Muscle layer of colon (tissue), 2 donors: Measurements from ENCODE around the gene SRGAP3.

Experiments
- H3K27ac ChIP-seq: one replicate; pipeline ENCODE4 v1.7.0; 2013; ENCODE audit warnings: low read depth, mild to moderate bottlenecking, low read length, moderate library complexity
- H3K27me3 ChIP-seq, 2 donors: one replicate each; pipeline ENCODE4 v1.7.0; 2013; ENCODE audit warnings: low read length in 2 of 2, mild to moderate bottlenecking in 2 of 2; ENCODE audit not compliant: insufficient read depth in 2 of 2, control insufficient read depth in 1 of 2
- H3K36me3 ChIP-seq: one replicate; pipeline ENCODE4 v1.7.0; 2013; ENCODE audit warnings: mild to moderate bottlenecking, low read length; ENCODE audit not compliant: insufficient read depth
- H3K4me1 ChIP-seq: one replicate; pipeline ENCODE4 v1.7.0; 2013; ENCODE audit warnings: mild to moderate bottlenecking, low read length; ENCODE audit not compliant: insufficient read depth
- H3K4me3 ChIP-seq, 2 donors: one replicate each; pipeline ENCODE4 v1.7.0; 2013; ENCODE audit warnings: low read length in 2 of 2, low read depth in 1 of 2, mild to moderate bottlenecking in 1 of 2, moderate library complexity in 1 of 2
- H3K9ac ChIP-seq: one replicate; pipeline ENCODE4 v1.7.0; 2013; ENCODE audit warnings: low read length
- H3K9me3 ChIP-seq: one replicate; pipeline ENCODE4 v1.7.0; 2013; ENCODE audit warnings: mild to moderate bottlenecking, low read length
- donor health status: abdominal sarcoma.
- donor health status: Adenocarcinoma of cecum.

Gene SRGAP3

DNA sequence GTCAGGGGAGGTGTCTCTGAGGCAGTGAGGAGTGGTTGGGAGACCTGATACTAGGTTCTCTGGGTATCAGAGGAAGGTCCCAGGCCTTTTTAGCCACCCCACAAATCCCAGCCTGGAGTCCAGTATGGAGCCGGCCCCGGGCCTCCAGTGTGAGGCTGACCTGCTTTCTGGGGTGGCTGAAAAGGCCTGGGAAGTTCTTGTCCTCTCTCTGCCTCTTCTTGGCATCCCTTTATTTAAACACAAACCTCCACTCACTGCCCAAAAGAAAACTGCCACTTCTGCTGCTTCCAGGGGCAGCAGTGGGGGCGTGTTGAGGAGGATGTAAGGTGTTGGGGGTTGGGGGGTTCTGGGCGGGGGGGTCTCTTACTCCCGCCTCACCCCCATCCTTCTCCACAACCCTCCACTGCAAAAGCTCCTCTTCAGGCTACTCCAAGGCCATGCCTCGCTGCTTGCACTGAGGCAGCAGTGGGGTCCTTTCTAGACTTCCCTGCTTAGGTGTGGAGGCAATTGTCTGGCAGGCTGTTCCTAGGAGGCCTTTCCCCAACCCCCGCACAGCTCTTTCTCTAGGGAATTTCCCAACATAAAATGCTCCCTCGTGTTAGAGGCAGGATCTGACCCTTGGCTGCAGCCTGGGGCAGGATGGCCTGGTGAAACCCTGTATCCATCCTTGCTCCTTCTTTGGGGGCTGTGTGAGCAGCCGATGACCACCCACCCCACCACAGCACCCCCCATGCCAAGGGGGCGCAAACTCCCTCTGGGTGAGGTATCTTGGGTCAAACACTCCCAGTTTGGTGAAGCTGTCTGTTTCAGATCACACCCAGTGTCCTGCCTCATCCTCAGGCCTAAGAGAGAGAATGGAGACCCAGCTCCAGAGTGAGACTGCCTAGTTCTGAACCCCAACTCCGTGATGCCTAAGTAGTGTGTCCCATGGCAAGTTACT, 274.1 kb downstream of the SRGAP3 start:
- no peaks in the 10 kb centered on the region for H3K9me3 ChIP-seq
- no peaks in the 10 kb centered on the region for H3K4me1 ChIP-seq
- H3K27me3 ChIP-seq = peaks cover 0 to 7% of the 10 kb centered on the region in 2 donors
- H3K4me3 ChIP-seq = no peak overlapping the region
- no peak overlapping the region for H3K27ac ChIP-seq
- no peaks in the 10 kb centered on the region for H3K36me3 ChIP-seq
- no peak overlapping the region for H3K9ac ChIP-seq

DNA sequence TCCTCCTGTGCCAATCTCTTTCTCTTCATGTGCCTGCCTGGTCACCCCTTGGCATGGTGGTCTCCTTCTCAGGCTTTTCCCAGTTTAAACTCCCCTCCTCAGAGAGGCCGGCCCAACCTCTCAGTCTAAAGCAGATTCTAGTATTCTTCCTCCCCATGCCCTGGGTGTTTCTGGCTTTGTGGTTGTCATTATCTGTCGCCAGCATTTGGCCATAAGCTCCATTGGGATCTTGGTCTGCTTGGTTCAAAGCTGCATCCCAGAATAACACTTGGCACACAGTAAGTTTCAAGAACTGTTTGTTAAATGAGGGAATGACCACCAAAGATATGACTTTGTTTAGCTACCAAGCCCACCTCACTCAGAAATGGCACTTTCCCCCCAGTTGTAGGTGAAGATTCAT, 275.0 kb downstream of the SRGAP3 start:
- Histone ChIP-seq H3K27ac (no peak overlapping the region), H3K9me3 (no peaks in the 10 kb centered on the region), H3K4me1 (no peaks in the 10 kb centered on the region), H3K4me3 (no peak overlapping the region), H3K9ac (no peak overlapping the region), H3K27me3 (peaks cover 0 to 7% of the 10 kb centered on the region in 2 donors), H3K36me3 (no peaks in the 10 kb centered on the region)

DNA sequence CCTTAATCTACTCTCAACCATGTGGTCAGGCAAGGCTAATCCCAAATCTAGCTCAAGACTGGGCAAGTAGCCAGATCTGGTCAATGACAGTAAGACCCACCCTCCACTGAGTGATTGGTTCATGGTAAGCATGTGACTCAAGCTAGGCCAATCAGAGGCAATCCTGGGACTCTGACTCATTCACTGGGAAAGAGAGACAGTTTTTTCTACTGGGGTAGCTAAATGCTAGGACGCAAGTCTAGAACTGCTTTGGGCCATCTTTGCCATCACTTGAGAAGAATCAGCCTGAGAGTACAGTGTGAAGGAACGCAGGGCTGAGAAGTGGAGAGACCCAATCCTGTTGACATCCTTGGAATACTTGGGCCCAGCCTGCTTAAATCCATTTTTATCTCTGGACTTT, 276.8 kb downstream of the SRGAP3 start:
- H3K27me3 ChIP-seq = peaks cover 0 to 7% of the 10 kb centered on the region in 2 donors
- H3K9me3 ChIP-seq = no peaks in the 10 kb centered on the region
- no peak overlapping the region for H3K9ac ChIP-seq
- H3K4me1 ChIP-seq = no peaks in the 10 kb centered on the region
- no peak overlapping the region for H3K4me3 ChIP-seq
- no peak overlapping the region for H3K27ac ChIP-seq
- no peaks in the 10 kb centered on the region for H3K36me3 ChIP-seq

DNA sequence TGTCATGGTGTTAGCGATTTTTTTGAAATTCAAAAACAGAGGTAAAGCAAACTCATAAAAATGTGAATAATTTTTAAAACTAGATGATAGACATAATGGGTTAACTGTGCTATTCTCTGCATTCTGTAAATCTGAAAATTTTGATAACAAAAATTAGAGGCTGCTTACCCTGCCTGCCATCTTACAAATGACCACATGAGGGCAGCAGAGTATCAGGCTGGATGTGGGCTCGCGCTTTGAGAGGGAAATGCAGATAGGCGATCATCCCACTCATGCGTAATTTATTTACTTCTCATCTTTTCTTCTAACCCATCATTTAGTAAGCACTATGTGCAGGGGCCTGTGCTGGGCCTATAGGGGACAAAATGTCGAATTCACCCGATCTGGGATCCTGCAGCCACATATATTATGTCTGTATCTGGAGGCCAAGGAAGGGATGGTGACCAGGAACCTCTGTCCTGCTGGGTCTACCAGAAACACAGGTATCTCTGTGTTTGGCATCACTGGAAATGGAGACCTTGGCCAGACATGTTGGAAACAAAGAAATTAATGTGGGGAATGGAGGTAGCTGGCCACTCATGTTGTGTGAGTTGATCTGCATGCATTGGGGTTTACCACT, 278.4 kb downstream of the SRGAP3 start:
- H3K27me3 ChIP-seq = no peaks in the 10 kb centered on the region
- no peaks in the 10 kb centered on the region for H3K4me1 ChIP-seq
- H3K27ac ChIP-seq = no peak overlapping the region
- no peak overlapping the region for H3K9ac ChIP-seq
- no peaks in the 10 kb centered on the region for H3K36me3 ChIP-seq
- no peak overlapping the region for H3K4me3 ChIP-seq
- no peaks in the 10 kb centered on the region for H3K9me3 ChIP-seq

DNA sequence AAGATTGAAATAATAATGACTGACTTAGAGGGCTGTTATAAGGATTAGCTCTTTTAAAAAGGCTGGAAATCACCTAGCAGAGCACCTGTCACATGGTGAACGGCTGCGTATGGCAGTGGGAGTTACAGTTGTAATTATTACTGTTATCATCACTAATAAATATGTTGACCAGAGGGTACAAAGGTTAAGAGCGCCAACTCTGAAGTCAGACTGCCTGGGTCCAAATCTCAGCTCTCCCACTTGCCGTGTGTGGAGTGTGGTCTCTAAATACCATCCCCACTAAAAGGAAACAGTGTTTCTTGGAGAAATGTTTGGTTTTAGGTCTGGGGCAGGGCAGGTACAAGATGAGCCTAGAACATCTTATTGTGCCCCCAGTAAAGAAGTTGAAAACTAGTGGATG, 280.2 kb downstream of the SRGAP3 start:
- no peaks in the 10 kb centered on the region for H3K36me3 ChIP-seq
- H3K27me3 ChIP-seq = no peaks in the 10 kb centered on the region
- H3K9ac ChIP-seq = no peak overlapping the region
- no peaks in the 10 kb centered on the region for H3K4me1 ChIP-seq
- no peak overlapping the region for H3K4me3 ChIP-seq
- H3K27ac ChIP-seq = no peak overlapping the region
- H3K9me3 ChIP-seq = no peaks in the 10 kb centered on the region

DNA sequence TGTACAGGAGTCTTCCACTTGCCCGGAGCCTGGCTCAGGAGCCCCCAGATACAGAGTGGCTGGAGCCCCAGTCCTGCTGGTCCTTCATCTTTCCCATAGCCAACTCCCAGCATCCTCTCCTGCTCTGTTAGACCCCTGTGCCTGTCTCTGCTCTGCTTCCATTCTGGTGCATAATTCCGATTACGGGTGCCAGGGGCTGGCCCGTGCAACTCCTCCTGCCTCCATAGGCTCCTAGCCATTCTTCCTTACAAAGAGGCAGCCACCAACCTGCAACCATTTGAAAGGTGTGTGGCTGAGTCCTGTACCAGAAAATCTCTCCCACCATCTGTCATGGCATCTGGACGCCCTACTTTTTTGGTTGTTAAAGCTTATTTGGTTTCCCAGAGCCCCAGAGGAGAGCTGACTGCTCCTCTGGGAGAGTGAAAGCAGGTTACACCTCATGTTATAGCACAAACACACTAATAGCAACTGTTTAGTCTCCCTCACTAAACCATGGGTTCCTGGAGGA, 281.0 kb downstream of the SRGAP3 start:
- no peaks in the 10 kb centered on the region for H3K9me3 ChIP-seq

DNA sequence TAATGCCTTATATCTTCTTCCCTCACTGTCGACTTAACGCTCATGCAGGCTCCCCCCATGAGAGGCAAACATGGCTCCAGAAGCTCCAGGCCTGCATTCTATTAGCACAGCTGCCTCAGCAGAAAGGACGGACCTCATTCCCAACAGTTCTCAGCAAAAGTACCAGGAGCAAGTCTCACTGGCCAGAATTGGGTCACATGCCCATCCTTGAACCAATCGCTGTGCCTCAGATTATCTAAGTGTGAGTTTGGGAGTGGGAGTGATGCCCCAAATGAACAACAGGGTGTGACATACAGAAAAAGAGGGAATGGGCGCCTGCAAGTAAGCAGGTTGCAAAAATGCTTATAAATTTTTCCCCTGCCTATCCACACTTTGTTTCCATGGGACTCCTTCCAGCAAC, 281.9 kb downstream of the SRGAP3 start:
- Histone ChIP-seq H3K9ac (no peak overlapping the region), H3K27me3 (no peaks in the 10 kb centered on the region), H3K4me1 (peaks cover 8% of the 10 kb centered on the region), H3K27ac (no peak overlapping the region), H3K36me3 (no peaks in the 10 kb centered on the region), H3K9me3 (no peaks in the 10 kb centered on the region), H3K4me3 (no peak overlapping the region)

More for the DNA sequence above, 281.0 kb downstream of the SRGAP3 start:
- no peak overlapping the region for H3K4me3 ChIP-seq
- H3K27ac ChIP-seq = no peak overlapping the region
- H3K4me1 ChIP-seq = peaks cover 4% of the 10 kb centered on the region
- no peak overlapping the region for H3K9ac ChIP-seq
- no peaks in the 10 kb centered on the region for H3K27me3 ChIP-seq
- no peaks in the 10 kb centered on the region for H3K36me3 ChIP-seq

DNA sequence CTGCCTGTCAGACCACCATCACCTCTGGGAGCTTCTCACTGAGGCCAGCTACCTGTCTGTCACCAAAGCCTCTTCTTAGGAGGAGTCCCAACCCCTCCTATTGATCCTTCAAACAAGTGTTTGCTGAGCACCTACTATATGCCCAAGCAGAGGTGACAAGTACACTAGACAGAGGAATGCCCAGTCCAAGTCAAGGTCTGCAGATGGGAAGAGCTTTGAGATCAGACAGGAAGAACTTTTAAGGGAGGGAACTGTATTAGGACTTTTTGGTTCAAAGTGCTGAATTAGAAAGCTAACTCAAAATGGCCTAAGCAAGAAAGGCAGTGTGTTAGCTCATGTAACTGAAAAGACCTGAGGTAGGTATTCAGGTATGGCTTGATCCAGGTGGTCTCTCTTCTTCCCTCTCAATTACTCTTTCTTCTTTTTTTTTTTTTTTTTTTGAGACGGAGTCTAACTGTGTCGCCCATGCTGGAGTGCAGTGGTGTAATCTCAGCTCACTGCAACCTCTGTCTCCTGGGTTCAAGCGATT, 282.6 kb downstream of the SRGAP3 start:
- Histone ChIP-seq H3K36me3 (no peaks in the 10 kb centered on the region), H3K4me3 (no peak overlapping the region), H3K4me1 (peaks cover 13% of the 10 kb centered on the region), H3K27ac (no peak overlapping the region), H3K9me3 (no peaks in the 10 kb centered on the region), H3K9ac (no peak overlapping the region), H3K27me3 (no peaks in the 10 kb centered on the region)

DNA sequence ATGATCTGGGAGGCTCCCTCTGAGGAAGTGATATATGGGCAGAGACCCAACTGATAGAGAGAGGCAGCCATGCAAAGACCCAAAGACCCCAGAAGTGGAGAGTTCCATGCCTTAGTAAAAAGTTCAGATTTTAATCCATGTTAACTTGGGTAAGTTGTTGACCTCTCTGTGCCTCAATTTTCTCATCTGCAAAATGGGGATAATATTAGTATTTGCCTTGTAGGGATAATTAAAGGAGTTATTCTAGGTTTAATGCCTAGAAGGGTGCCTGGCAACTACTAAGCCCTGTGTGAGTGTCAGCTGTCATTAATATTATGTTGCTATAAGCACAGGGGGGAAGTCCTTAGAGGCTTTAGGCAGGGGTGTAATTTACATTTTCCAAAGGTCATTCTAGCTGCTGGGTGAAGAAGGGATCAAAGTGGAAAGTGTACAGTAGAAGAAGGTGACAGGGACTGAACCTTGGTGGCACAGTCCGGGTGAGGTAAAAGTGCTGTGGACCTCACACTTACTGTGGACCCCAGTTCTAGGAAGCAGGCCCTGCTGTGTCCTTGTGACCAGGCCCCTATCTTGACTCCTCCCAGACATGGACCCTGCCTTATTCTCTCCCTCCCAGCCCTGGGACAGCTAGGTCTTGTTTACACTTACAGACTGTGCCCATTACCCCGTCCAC, 283.2 kb downstream of the SRGAP3 start:
- no peaks in the 10 kb centered on the region for H3K36me3 ChIP-seq
- H3K4me1 ChIP-seq = peaks cover 13% of the 10 kb centered on the region
- H3K9me3 ChIP-seq = no peaks in the 10 kb centered on the region
- no peak overlapping the region for H3K4me3 ChIP-seq
- H3K27ac ChIP-seq = no peak overlapping the region
- no peak overlapping the region for H3K9ac ChIP-seq
- no peaks in the 10 kb centered on the region for H3K27me3 ChIP-seq

DNA sequence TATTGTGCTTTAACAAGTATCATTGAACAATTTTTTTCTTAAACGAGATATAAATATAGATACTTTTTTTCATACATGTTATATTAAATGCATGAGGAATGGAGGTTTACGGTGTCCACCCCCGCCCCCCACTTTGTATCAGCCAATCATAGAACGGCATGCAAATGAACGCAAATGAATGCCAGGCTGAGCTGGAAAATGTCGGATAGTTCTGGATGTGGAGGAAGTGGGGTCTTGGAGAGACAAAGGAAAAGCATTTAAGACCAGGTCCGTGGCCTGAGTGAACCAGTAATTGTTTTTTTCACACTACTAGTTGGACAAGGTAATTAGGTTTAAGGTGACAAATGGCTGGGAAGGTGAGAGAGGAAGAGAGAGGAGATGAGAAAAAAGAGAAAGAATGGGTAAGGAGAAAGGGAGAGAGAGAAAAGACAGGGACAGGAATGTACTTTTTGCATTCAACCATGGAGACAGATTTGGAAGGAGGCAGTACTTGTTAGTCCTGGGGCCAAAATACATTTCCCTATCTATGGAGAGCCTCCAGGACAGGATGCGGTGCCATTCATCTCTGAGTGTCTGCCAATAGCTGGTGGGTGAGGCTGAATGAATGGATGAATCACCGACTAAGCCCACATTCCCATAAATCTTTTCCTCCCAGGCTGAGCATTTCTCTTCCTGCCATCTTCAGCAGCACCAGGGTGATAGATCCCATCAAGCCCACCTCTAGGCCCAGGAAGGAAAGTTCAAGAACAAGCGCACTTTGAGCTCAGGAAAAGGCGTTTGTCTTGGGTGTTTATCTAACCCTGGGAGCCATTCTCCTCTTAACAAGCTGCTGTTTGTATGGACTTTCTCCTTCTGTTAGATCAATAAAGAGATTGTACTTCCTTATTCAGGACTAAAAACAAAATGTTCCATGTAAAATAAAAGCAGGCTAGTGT, 284.7 kb downstream of the SRGAP3 start:
- Histone ChIP-seq H3K9me3 (no peaks in the 10 kb centered on the region), H3K36me3 (no peaks in the 10 kb centered on the region), H3K9ac (no peak overlapping the region), H3K27me3 (no peaks in the 10 kb centered on the region), H3K27ac (no peak overlapping the region), H3K4me1 (peaks cover 13% of the 10 kb centered on the region), H3K4me3 (no peak overlapping the region)
